GM19193 (cell line): ENCODE measurements around the gene OR6C65.

Source experiments
- POLR2A ChIP-seq: IDR thresholded peaks from 4 replicates; pipeline ENCODE4 v1.6.1; 2011; ENCODE audit not compliant: insufficient read depth, insufficient read length; ENCODE audit errors: extremely low read depth

OR6C65 gene

GRCh38 chr12:55400229-55400628, at the start of gene OR6C65:
OR6C65 (plus strand) TSS chr12:55400529; CDS start chr12:55400529, 0 bp downstream.
- TF ChIP-seq POLR2A = no peak

GRCh38 chr12:55362675-55363074, 37.7 kb upstream of the OR6C65 start, which contains the start of gene OR6C75:
OR6C75 (plus strand) TSS chr12:55362975; CDS start chr12:55365111, 2,136 bp downstream.
- no peak for TF ChIP-seq POLR2A

GRCh38 chr12:55365086-55365485, 35.2 kb upstream of the OR6C65 start:
- no peak for TF ChIP-seq POLR2A

GRCh38 chr12:55372521-55372920, 27.8 kb upstream of the OR6C65 start:
- TF ChIP-seq POLR2A = no peak

GRCh38 chr12:55385891-55386290, 14.4 kb upstream of the OR6C65 start:
- no peak for TF ChIP-seq POLR2A

GRCh38 chr12:55392032-55392795, 8.1 kb upstream of the OR6C65 start:
- no peak for TF ChIP-seq POLR2A

GRCh38 chr12:55396326-55396725, 4.0 kb upstream of the OR6C65 start:
- no peak for TF ChIP-seq POLR2A

- TF ChIP-seq POLR2A = no peak
Measured at GRCh38 chr12:55407866-55408265, 7.5 kb downstream of the OR6C65 start.

- TF ChIP-seq POLR2A = no peak
Measured at GRCh38 chr12:55416961-55417360, 16.6 kb downstream of the OR6C65 start.

- no peak for TF ChIP-seq POLR2A
Measured at GRCh38 chr12:55420307-55420962, 20.1 kb downstream of the OR6C65 start.

GRCh38 chr12:55425954-55426353, 25.6 kb downstream of the OR6C65 start, which contains the start of gene OR6C76:
OR6C76 (plus strand) TSS chr12:55426254; CDS start chr12:55426254, 0 bp downstream.
- no peak for TF ChIP-seq POLR2A

GRCh38 chr12:55428331-55429243, 28.3 kb downstream of the OR6C65 start:
- no peak for TF ChIP-seq POLR2A

- TF ChIP-seq POLR2A = no peak
Measured at GRCh38 chr12:55443776-55444175, 43.4 kb downstream of the OR6C65 start, which contains the start of gene OR6C2. OR6C2 (plus strand) TSS chr12:55444076; CDS start chr12:55452214, 8,138 bp downstream.

GRCh38 chr12:55445357-55445756, 45.0 kb downstream of the OR6C65 start:
- TF ChIP-seq POLR2A = no peak

GRCh38 chr12:55446326-55446725, 46.0 kb downstream of the OR6C65 start:
- no peak for TF ChIP-seq POLR2A

- no peak for TF ChIP-seq POLR2A
Measured at GRCh38 chr12:55448825-55449224, 48.5 kb downstream of the OR6C65 start.
